GM21723 (cell line): ENCODE measurements around the gene RBMS3.
"Not testable (repeated sequence)": the region's sequence is repeated elsewhere in the genome, so short reads cannot be mapped to it uniquely, and the experiment has no call there.

Experiments
- ATAC-seq: cut with Tn5 transposase; IDR thresholded peaks from one replicate; pipeline ENCODE4 v1.9.1; 2021; ENCODE audit warnings: mild to moderate bottlenecking, moderate library complexity; ENCODE audit not compliant: unreplicated experiment

Gene RBMS3

GRCh38 chr3:29337565-29337964 lies 56.7 kb downstream of the RBMS3 start:
- ATAC-seq, result no peak

DNA sequence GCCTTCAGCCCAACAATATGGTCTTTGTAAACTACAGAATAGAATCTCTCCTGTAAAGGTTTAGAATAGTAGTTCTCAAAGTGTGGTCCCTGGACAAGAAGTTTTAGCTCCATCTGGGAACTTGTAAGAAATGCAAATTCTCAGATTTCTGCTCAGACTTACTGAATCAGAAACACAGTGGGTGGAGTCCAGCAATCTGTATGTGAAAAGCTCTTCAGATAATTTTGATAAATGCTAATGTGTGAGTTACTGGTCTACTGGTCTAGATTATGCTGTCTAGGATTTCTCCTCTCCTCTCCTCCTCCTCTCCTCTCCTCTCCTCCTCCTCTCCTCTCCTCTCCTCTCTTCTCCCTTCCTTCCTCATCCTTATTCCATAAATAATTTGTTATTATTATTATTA lies 57.5 kb downstream of the RBMS3 start:
- ATAC-seq, result no peak

DNA sequence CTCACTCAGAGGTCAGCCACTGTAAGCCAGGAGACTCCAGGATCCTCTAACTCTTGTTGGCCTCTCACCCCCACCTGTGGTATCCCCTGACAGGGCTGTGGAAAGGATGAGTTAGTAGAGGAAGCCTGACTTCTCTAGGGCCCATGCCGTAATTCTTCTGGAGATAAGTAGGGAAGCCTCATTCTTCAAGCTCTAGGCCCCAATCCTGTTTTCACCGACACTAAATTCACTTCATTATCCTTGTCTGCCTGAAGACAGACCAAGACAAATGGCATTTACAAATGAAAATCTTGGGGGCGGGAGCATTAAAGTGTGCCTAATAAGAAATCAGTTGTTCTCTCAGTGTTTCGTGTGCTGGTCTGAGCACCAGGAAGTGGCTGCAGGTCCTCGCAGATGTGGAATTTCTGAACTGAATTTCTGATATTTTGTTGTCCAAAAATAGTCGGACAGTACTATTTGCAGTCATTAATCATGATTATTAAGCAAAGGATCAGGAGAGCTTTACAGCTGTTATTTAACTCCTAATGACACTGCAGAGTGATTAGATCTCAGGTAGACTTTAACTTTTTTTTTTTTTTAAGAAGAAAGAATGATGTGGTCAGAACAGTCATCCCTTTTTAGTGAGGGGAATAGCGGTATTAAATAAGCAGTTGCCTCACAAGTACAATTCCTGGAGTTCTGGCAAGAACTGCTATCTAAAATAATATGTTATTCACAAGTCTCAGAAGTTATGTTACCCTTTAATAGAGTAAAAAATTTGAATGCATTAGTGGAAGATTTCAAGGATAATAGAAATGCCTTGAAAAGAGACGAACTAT lies 58.4 kb downstream of the RBMS3 start:
- ATAC-seq, result no peak

DNA sequence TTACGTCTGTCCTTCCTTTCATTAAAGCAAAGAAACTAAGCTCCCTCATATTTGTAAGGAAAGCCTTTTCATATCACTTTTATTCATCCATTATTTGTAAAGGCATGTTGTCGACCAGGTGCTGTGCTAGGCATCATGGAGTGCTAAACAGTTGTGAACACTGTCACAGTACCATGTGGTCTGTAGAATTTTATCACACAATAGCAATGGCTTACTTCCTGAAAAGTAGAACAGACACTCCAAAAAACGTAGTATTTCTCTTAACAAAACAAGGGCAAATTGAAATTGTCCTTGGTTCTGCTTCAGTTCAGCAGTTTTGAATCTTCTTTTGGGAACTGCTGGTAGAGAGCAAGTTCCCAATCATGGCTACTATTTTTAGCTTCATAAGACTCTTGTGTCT lies 63.3 kb downstream of the RBMS3 start:
- no peak for ATAC-seq

GRCh38 chr3:29344935-29345334 lies 64.1 kb downstream of the RBMS3 start:
- ATAC-seq, result no peak

GRCh38 chr3:29345516-29346300 lies 64.8 kb downstream of the RBMS3 start:
- ATAC-seq, result no peak

DNA sequence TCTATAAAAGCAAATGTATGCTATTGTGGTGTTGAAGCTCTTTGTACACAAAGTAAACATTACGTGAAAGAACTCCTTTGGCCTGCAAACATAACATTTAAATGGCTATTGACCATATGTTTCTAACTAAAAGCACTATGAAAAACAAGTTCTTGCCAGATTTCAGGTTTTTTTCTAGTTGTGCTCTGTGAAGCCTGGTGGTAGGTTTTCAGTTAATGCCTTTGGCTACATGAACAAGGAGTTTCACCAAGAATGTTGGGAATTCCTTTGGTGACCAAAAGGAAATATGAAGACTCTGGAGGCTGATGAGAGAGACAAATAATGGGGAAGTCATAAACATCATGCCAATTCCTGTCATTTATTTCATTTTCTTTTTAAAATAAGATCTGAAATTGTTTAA lies 66.0 kb downstream of the RBMS3 start:
- ATAC-seq, result no peak

GRCh38 chr3:29347412-29347811 lies 66.5 kb downstream of the RBMS3 start:
- no peak for ATAC-seq

DNA sequence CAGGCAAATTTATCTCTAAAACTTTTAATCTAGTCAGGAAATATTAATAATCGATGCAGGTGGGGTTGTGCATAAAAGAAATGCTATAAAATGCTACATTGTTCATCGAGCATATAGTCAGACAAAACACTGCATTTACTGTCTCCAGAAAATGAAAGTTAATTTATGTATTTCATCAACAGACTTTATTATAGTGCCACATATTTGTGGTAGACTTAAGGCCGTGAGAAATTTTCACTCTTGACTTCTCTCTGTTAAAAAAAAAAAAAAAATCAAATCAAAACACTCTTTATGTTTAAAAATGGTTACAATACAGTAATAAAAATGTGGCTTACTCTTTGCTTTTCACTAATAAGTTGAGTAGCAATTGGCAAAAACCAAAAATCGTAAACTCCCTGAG lies 67.4 kb downstream of the RBMS3 start:
- ATAC-seq, result no peak

DNA sequence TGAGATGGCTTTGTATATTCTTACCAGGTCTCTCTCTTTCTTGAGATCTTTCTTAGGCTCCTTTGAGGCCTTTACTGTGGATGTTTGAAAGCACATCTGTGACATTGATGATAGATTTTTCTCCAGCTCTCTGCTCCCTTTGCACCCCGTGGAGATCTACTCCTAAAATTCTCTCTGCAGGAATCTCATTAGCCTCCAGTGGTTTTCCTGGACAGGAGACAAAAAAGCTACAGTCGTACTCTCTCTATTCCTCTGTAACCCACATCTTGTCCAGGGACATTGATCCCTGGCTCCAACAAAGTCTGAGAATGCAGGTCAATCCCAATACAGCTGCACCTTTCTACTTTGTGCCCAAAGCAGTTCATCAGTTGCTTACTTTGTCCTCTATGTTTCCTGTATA lies 68.2 kb downstream of the RBMS3 start:
- no peak for ATAC-seq

GRCh38 chr3:29353807-29354206 lies 72.9 kb downstream of the RBMS3 start:
- ATAC-seq, result no peak

DNA sequence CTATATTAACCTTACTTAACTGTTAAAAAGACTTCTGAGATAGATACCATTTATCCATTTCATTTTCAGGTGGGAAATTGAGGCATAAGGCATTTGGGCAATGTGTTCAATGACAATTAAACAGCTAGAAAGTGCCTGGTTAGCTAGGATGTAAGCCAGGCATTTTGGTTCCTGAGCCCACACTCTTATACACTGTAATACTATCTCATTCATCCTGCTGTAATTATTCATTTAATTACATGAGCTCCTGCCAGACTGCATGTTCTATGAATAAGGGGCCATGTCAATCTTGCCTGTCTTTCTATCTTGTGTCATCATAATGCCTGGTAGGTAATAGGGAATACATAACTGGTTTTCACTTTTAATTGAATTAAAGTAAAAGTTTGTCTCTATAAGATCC lies 74.0 kb downstream of the RBMS3 start:
- no peak for ATAC-seq

DNA sequence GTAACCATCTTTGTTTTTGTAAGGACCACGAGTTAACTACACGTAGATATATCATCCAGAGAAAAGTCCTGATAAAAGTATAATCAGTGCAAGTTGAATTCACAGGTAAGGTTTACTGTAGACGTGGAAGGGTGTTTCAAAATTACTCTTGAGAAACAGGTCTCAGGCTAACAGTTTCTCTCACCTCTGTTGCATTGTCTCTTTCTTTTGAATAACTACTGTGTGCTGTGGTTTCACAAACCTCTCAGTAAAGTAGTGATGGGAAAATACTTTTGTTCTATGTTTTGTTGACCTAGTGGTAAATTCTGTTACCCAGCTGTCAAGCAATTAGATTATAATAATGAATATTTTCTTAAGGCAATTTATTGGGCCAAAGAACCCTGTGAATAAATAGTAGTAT lies 75.2 kb downstream of the RBMS3 start:
- no peak for ATAC-seq

DNA sequence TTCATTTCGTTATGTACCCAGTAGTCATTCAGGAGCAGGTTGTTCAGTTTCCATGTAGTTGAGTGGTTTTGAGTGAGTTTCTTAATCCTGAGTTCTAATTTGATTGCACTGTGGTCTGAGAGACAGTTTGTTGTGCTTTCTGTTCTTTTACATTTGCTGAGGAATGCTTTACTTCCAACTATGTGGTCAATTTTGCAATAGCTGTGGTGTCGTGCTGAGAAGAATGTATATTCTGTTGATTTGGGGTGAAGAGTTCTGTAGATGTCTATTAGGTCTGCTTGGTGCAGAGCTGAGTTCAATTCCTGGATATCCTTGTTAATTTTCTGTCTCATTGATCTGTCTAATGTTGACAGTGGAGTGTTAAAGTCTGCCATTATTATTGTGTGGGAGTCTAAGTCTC lies 79.4 kb downstream of the RBMS3 start:
- not testable (repeated sequence) for ATAC-seq

DNA sequence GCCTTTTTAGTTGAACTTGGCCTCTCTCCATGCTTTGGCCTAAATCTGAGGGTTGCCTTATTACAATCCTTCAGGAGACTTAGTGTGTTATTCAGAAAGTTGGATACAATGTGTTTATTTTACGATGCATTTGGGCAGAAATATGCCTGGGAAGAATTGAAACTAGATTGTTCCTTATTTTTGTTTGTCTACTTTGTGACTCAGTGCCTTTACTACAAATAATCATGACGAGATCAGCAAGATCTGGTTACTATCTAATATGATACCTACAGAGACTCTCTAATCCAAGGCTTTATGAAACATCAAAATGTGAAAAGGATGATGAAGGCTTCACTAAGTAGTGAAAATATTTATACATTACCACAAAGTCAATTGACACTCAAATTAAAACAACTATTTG lies 82.2 kb downstream of the RBMS3 start:
- ATAC-seq, result no peak

GRCh38 chr3:29370021-29370420 lies 89.2 kb downstream of the RBMS3 start:
- no peak for ATAC-seq

- no peak for ATAC-seq
Measured at GRCh38 chr3:29370476-29371420, 89.9 kb downstream of the RBMS3 start.

DNA sequence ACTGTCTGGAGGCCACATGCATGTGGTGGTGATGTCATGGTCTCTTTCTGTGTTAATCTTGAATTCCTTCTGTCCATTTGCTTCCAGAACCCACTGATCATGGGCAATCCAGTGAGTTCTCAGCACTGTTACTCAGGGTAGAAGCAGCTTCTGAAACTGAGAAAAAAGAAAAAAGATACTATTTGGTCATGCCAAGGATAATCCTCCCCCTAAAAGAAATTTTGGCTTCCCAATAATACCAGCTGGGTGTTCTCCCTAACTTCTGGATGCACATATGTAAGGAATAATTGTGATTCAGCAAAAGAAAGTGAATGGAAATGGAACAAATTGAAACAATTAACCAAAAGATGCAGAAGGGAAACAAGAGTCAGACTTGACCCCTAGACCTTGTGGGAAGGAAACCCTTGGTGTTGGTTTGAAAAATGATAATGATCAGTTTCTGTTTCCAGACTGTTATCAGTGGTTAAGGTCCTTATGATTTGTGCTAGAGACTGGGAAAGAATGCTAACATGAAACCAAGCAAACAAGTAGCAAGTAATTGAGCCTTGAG lies 92.3 kb downstream of the RBMS3 start:
- ATAC-seq, result no peak

GRCh38 chr3:29374226-29374625 lies 93.4 kb downstream of the RBMS3 start:
- ATAC-seq, result no peak

GRCh38 chr3:29379097-29379496 lies 98.2 kb downstream of the RBMS3 start:
- ATAC-seq, result no peak

DNA sequence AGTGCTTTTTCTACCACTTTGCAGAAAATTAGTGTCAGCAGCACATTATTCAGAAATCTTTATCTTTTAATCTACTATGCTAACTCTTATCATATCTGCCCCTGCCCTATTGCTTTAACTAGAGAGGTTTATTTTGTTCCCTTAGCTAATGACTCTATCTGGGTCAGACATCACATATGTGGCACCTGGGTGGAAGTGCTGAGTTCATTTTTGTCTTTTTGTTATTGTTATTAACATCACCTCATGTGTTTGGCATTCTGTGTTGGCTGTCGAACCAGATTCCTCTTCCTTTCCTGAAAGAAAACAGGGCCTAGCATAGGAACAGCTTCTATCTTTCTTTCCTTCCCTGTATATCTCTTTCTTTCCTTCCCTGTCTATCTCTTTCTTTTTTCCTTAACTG lies 100.7 kb downstream of the RBMS3 start:
- ATAC-seq, result no peak
